Measurements from ENCODE around the gene POU2F2. TPM values are rescaled to one million over a fixed set of nuclear protein-coding genes. Genes with fewer than 3 reads are reported as not detected.

The POU2F2 gene
- total RNA-seq, 4 donors from 2014 or later: 0.56 to 3.2 (median 1.5) TPM

GRCh38 chr19:42117076-42117475, 15.2 kb downstream of the POU2F2 start:
- ATAC-seq (ENCODE audit: low FRiP score) (no peak), DNase-seq (ENCODE audit: low spot score) (no peak)
- TF ChIP-seq CTCF (IDR thresholded peaks at IDR 0.05): no peak

- no peak for ATAC-seq (ENCODE audit: low FRiP score)
- DNase-seq (ENCODE audit: low spot score): no peak
- no peak for TF ChIP-seq CTCF (IDR thresholded peaks at IDR 0.05)
These were observed 15.8 kb downstream of the POU2F2 start for GRCh38 chr19:42116308-42117075.

GRCh38 chr19:42115705-42116104, 16.5 kb downstream of the POU2F2 start:
- no peak for ATAC-seq (ENCODE audit: low FRiP score)
- TF ChIP-seq CTCF (IDR thresholded peaks at IDR 0.05): no peak
- DNase-seq (ENCODE audit: low spot score): no peak

- no peak for ATAC-seq (ENCODE audit: low FRiP score)
- no peak for TF ChIP-seq CTCF (IDR thresholded peaks at IDR 0.05)
- no peak for DNase-seq (ENCODE audit: low spot score)
These were observed 17.0 kb downstream of the POU2F2 start for GRCh38 chr19:42115219-42115618.

- DNase-seq (ENCODE audit: low spot score): no peak
- ATAC-seq (ENCODE audit: low FRiP score): no peak
- no peak for TF ChIP-seq CTCF (IDR thresholded peaks at IDR 0.05)
These were observed 17.8 kb downstream of the POU2F2 start for GRCh38 chr19:42114412-42114811.

- DNase-seq (ENCODE audit: low spot score) (no peak), ATAC-seq (ENCODE audit: low FRiP score) (peak; percentile 54)
- no peak for TF ChIP-seq CTCF (IDR thresholded peaks at IDR 0.05)
These were observed 18.5 kb downstream of the POU2F2 start for GRCh38 chr19:42113641-42114348.

- DNase-seq (ENCODE audit: low spot score) (no peak), ATAC-seq (ENCODE audit: low FRiP score) (no peak)
- TF ChIP-seq CTCF (IDR thresholded peaks at IDR 0.05): no peak
These were observed 20.4 kb downstream of the POU2F2 start for GRCh38 chr19:42111811-42112210.
